H9 (cell line): ENCODE results near the gene TOR1A. TPM values are rescaled to one million over a fixed set of nuclear protein-coding genes. Genes with fewer than 3 reads are reported as not detected.

Experiments used
- DNase-seq: peaks from one replicate; pipeline ENCODE4 v3.0.0-alpha.2; 2017
- H2AFZ ChIP-seq: one replicate; pipeline ENCODE4 v1.6.1; 2013; ENCODE audit warnings: mild to moderate bottlenecking, low read length, control low read depth, moderate library complexity
- H2AK5ac ChIP-seq: 2 replicates; pipeline ENCODE4 v1.6.1; 2013; ENCODE audit warnings: low read length, control low read depth, mixed read lengths; ENCODE audit not compliant: insufficient read length
- H2BK120ac ChIP-seq: one replicate; pipeline ENCODE4 v1.6.1; 2013; ENCODE audit warnings: low read depth, mild to moderate bottlenecking, low read length, control low read depth, inconsistent platforms; ENCODE audit not compliant: poor library complexity, severe bottlenecking
- H2BK12ac ChIP-seq: 2 replicates; pipeline ENCODE4 v1.6.1; 2013; ENCODE audit warnings: low read length, control low read depth, mixed read lengths, low read depth; ENCODE audit not compliant: insufficient read length
- H2BK15ac ChIP-seq: 2 replicates; pipeline ENCODE4 v1.6.1; 2013; ENCODE audit warnings: low read depth, low read length, control low read depth
- H2BK20ac ChIP-seq: one replicate; pipeline ENCODE4 v1.6.1; 2013; ENCODE audit warnings: low read depth, mild to moderate bottlenecking, low read length, control low read depth, inconsistent platforms; ENCODE audit not compliant: poor library complexity, severe bottlenecking
- H2BK5ac ChIP-seq: 2 replicates; pipeline ENCODE4 v1.6.1; 2013; ENCODE audit warnings: low read length, control low read depth, mixed read lengths; ENCODE audit not compliant: insufficient read length
- H3K14ac ChIP-seq: 2 replicates; pipeline ENCODE4 v1.6.1; 2013; ENCODE audit warnings: low read length, control low read depth; ENCODE audit not compliant: insufficient read depth
- H3K18ac ChIP-seq: 2 replicates; pipeline ENCODE4 v1.6.1; 2013; ENCODE audit warnings: low read depth, mild to moderate bottlenecking, mixed read lengths, low read length, control low read depth; ENCODE audit not compliant: insufficient read length
- H3K23ac ChIP-seq: 2 replicates; pipeline ENCODE4 v1.6.1; 2013; ENCODE audit warnings: low read length, control low read depth, mixed read lengths, low read depth; ENCODE audit not compliant: insufficient read length
- H3K23me2 ChIP-seq: 2 replicates; pipeline ENCODE4 v1.6.1; 2013; ENCODE audit warnings: low read depth, mild to moderate bottlenecking, mixed read lengths, low read length, control low read depth; ENCODE audit not compliant: insufficient read length, poor library complexity, severe bottlenecking
- H3K27ac ChIP-seq: 2 replicates; pipeline ENCODE4 v1.5.1; 2013; ENCODE audit warnings: low read length, control low read depth, mixed read lengths, low read depth; ENCODE audit not compliant: insufficient read length
- H3K27me3 ChIP-seq: 2 replicates; pipeline ENCODE4 v1.6.1; 2013; ENCODE audit warnings: low read length, control low read depth, inconsistent platforms; ENCODE audit not compliant: insufficient read depth
- H3K4ac ChIP-seq: 2 replicates; pipeline ENCODE4 v1.6.1; 2013; ENCODE audit warnings: low read depth, mild to moderate bottlenecking, control low read depth, inconsistent platforms, low read length, moderate library complexity
- H3K4me1 ChIP-seq: 2 replicates; pipeline ENCODE4 v1.6.1; 2013; ENCODE audit warnings: low read length, control low read depth, inconsistent platforms; ENCODE audit not compliant: insufficient read depth
- H3K4me2 ChIP-seq: 2 replicates; pipeline ENCODE4 v1.6.1; 2013; ENCODE audit warnings: low read length, control low read depth, mixed read lengths; ENCODE audit not compliant: insufficient read length, insufficient read depth
- H3K56ac ChIP-seq: 2 replicates; pipeline ENCODE4 v1.6.1; 2013; ENCODE audit warnings: low read depth, mild to moderate bottlenecking, mixed read lengths, low read length, control low read depth; ENCODE audit not compliant: insufficient read length
- H3K79me1 ChIP-seq: 2 replicates; pipeline ENCODE4 v1.6.1; 2013; ENCODE audit warnings: low read depth, mild to moderate bottlenecking, moderate library complexity, low read length, control low read depth, inconsistent platforms; ENCODE audit not compliant: insufficient read depth, poor library complexity, severe bottlenecking
- H3K79me2 ChIP-seq: 2 replicates; pipeline ENCODE4 v1.6.1; 2013; ENCODE audit warnings: low read length, control low read depth, inconsistent platforms; ENCODE audit not compliant: insufficient read depth
- H3K9ac ChIP-seq: 2 replicates; pipeline ENCODE4 v1.6.1; 2013; ENCODE audit warnings: low read length, control low read depth, mixed read lengths; ENCODE audit not compliant: insufficient read length; ENCODE audit errors: extremely low read depth
- H3K9me3 ChIP-seq: one replicate; pipeline ENCODE4 v1.6.1; 2013; ENCODE audit warnings: low read depth, low read length, inconsistent platforms; ENCODE audit not compliant: control insufficient read depth
- H3T11ph ChIP-seq: one replicate; pipeline ENCODE4 v1.6.1; 2013; ENCODE audit warnings: mild to moderate bottlenecking, low read length, control low read depth, inconsistent platforms
- H4K20me1 ChIP-seq: one replicate; pipeline ENCODE4 v1.6.1; 2013; ENCODE audit not compliant: control insufficient read depth, insufficient read length, insufficient read depth
- H4K5ac ChIP-seq: 2 replicates; pipeline ENCODE4 v1.6.1; 2013; ENCODE audit warnings: low read depth, mild to moderate bottlenecking, mixed read lengths, low read length, control low read depth; ENCODE audit not compliant: insufficient read length
- H4K8ac ChIP-seq: replicated peaks from 2 replicates; pipeline ENCODE4 v1.6.1; 2013; ENCODE audit warnings: low read length, control low read depth, mixed read lengths, low read depth; ENCODE audit not compliant: insufficient read length
- H4K91ac ChIP-seq: 2 replicates; pipeline ENCODE4 v1.6.1; 2013; ENCODE audit warnings: low read depth, mild to moderate bottlenecking, moderate library complexity, mixed read lengths, low read length, control low read depth; ENCODE audit not compliant: insufficient read length
- H3K27ac Mint-ChIP-seq, 3 experiments: 2 replicates in 2 of 3; 3 replicates in 1 of 3; pipeline ENCODE4 v1.8.0; 2020 to 2021; ENCODE audit warnings: mixed read lengths in 3 of 3, mild to moderate bottlenecking in 1 of 3, moderate library complexity in 1 of 3
- H3K27me3 Mint-ChIP-seq: 2 replicates; pipeline ENCODE4 v1.8.0; 2021; ENCODE audit warnings: low read depth, mild to moderate bottlenecking, moderate library complexity, mixed read lengths
- H3K36me3 Mint-ChIP-seq, 3 experiments: 2 replicates in 2 of 3; 3 replicates in 1 of 3; pipeline ENCODE4 v1.8.0; 2020 to 2021; ENCODE audit warnings: low read depth in 3 of 3, mixed read lengths in 3 of 3; ENCODE audit not compliant: insufficient read depth in 1 of 3
- H3K4me1 Mint-ChIP-seq, 2 experiments: 2 replicates each; pipeline ENCODE4 v1.8.0; 2020; ENCODE audit warnings: mixed read lengths in 2 of 2
- H3K4me3 Mint-ChIP-seq, 2 experiments: 2 replicates in 1 of 2; 3 replicates in 1 of 2; pipeline ENCODE4 v1.8.0; 2020 to 2021; ENCODE audit warnings: mild to moderate bottlenecking in 2 of 2, mixed read lengths in 2 of 2, moderate library complexity in 1 of 2
- H3K9me3 Mint-ChIP-seq, 2 experiments: 2 replicates in 1 of 2; 3 replicates in 1 of 2; pipeline ENCODE4 v1.8.0; 2020; ENCODE audit warnings: mild to moderate bottlenecking in 2 of 2, mixed read lengths in 2 of 2, moderate library complexity in 1 of 2
- WGBS: extraction: QIAGEN DNeasy Blood & Tissue Kit; methylation state at CpG from one replicate; pipeline ENCODE4 v1.1.7; 2013; ENCODE audit warnings: missing lambda C conversion rate, low lambda C conversion rate, mixed read lengths; ENCODE audit not compliant: insufficient read length; ENCODE audit errors: extremely low coverage; 5-methylcytosine and 5-hydroxymethylcytosine counted together
- total RNA-seq: library from RNA; stranded (reverse); gene quantifications from 2 replicates; pipeline ENCODE4 v1.2.1, GENCODE V29; 2021
- TF ChIP-seq, protein P1 (sequence below): fragments of 200-600 bp; sonication (generic); conservative IDR thresholded peaks from 3 replicates; pipeline ENCODE4 v1.8.0; 2021; ENCODE audit warnings: antibody characterized with exemption, mild to moderate bottlenecking

TOR1A gene
- total RNA-seq, 1 experiment from 2014 or later, result 60.1 TPM

DNA sequence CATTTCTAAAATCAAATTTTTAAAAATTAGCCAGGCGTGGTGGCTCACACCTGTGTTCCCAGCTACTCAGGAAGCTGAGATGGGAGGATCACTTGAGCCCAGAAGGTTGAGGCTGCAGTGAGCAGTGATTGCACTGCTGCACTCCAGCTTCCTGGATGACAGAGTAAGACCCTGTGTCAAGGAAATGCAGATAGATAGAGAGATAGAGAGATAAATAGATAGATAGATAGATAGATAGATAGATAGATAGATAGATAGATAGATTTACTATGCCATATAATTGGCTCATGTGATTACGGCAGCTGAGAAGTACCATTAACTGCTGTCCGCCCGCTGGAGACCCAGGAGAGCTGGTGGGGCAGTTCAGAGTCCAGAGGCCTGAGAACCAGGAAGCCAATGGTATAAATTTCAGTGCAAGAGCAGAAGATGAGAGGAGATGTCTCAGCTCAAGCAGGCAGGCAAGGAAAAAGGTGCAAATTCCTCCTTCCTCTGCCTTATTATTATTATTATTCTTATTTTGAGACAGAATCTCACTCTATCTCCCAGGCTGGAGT lies 58.1 kb downstream of the TOR1A start:
- H4K5ac ChIP-seq, result no peak overlapping the region
- H4K8ac ChIP-seq, result no peak overlapping the region
- H3T11ph ChIP-seq, result no peak overlapping the region
- H3K23me2 ChIP-seq, result peaks cover 3% of the 10 kb centered on the region
- no peak for DNase-seq
- H3K14ac ChIP-seq, result no peak overlapping the region
- WGBS, result no CpG with 5 or more reads among the region's 4 CpGs
- no peaks in the 10 kb centered on the region; the same call in 1 of the 2 replicates for H3K4me1 ChIP-seq
- no peaks in the 10 kb centered on the region for H3K79me1 ChIP-seq
- H3K27me3 ChIP-seq, result no peaks in the 10 kb centered on the region
- no peak overlapping the region for H3K9ac ChIP-seq
- H3K4ac ChIP-seq, result no peak overlapping the region
- H2BK5ac ChIP-seq, result no peak overlapping the region
- H3K4me2 ChIP-seq, result no peak overlapping the region
- TF ChIP-seq, protein P1, sequence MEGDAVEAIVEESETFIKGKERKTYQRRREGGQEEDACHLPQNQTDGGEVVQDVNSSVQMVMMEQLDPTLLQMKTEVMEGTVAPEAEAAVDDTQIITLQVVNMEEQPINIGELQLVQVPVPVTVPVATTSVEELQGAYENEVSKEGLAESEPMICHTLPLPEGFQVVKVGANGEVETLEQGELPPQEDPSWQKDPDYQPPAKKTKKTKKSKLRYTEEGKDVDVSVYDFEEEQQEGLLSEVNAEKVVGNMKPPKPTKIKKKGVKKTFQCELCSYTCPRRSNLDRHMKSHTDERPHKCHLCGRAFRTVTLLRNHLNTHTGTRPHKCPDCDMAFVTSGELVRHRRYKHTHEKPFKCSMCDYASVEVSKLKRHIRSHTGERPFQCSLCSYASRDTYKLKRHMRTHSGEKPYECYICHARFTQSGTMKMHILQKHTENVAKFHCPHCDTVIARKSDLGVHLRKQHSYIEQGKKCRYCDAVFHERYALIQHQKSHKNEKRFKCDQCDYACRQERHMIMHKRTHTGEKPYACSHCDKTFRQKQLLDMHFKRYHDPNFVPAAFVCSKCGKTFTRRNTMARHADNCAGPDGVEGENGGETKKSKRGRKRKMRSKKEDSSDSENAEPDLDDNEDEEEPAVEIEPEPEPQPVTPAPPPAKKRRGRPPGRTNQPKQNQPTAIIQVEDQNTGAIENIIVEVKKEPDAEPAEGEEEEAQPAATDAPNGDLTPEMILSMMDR, result no peak
- H2BK120ac ChIP-seq, result no peak overlapping the region
- no peak overlapping the region for H3K23ac ChIP-seq
- no peaks in the 10 kb centered on the region for H3K9me3 Mint-ChIP-seq
- no peaks in the 10 kb centered on the region for H3K9me3 ChIP-seq
- no peak overlapping the region for H3K18ac ChIP-seq
- H3K79me2 ChIP-seq, result no peaks in the 10 kb centered on the region
- H4K91ac ChIP-seq, result no peak overlapping the region
- no peak overlapping the region for H3K4me3 Mint-ChIP-seq
- H3K27ac Mint-ChIP-seq, result no peak overlapping the region
- no peaks in the 10 kb centered on the region for H3K36me3 Mint-ChIP-seq
- no peak overlapping the region for H3K27ac ChIP-seq
- no peak overlapping the region for H3K56ac ChIP-seq
- no peak overlapping the region for H2BK15ac ChIP-seq
- no peak overlapping the region for H2BK20ac ChIP-seq
- peaks cover 6 to 10% of the 10 kb centered on the region in 2 experiments; a peak in 3 of 4 replicates for H3K4me1 Mint-ChIP-seq
- no peak overlapping the region for H2AK5ac ChIP-seq
- no peaks in the 10 kb centered on the region for H4K20me1 ChIP-seq
- H2AFZ ChIP-seq, result no peak overlapping the region
- no peaks in the 10 kb centered on the region for H3K27me3 Mint-ChIP-seq
- no peak overlapping the region for H2BK12ac ChIP-seq
